Measurements from ENCODE around the gene FAM169A.
"Not testable (repeated sequence)": the region's sequence is repeated elsewhere in the genome, so short reads cannot be mapped to it uniquely, and the experiment has no call there.

FAM169A gene

DNA sequence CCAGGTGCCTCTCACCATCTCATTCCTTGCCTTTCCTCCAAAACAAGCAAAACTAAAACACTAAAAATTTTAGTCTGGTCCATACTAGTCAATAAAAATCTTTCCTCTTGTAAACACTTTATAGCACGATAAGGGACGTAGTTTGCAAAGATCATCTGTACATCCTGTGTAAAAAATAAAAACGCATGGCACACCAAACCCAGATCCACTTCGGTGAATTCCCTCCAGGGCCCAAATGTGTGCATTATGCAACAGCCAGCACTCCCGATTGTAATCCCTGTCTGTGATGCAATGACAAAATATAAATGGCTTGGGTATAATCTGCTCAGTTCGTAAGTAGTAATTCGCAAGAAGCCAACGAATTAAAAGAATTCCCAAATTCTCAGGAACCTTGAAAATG lies 1.4 kb downstream of the FAM169A start:
- ATAC-seq, result no peak
- no peak for TF ChIP-seq CSDC2 (CRISPR knock-in tag; IDR thresholded peaks at IDR 0.05)
- TF ChIP-seq ZNF565 (CRISPR knock-in tag; conservative IDR thresholded peaks at IDR 0.05; ENCODE audit: low read depth), result no peak
- TF ChIP-seq ZFP3 (CRISPR knock-in tag; IDR thresholded peaks at IDR 0.05), result no peak
- no peak for TF ChIP-seq TCF4 (CRISPR knock-in tag; IDR thresholded peaks at IDR 0.05; ENCODE audit: borderline replicate concordance)
- TF ChIP-seq ZC3H10 (CRISPR knock-in tag; IDR thresholded peaks at IDR 0.05), result no peak
- no peak for TF ChIP-seq ZFP30 (CRISPR knock-in tag; IDR thresholded peaks at IDR 0.05)
- TF ChIP-seq, protein P1, sequence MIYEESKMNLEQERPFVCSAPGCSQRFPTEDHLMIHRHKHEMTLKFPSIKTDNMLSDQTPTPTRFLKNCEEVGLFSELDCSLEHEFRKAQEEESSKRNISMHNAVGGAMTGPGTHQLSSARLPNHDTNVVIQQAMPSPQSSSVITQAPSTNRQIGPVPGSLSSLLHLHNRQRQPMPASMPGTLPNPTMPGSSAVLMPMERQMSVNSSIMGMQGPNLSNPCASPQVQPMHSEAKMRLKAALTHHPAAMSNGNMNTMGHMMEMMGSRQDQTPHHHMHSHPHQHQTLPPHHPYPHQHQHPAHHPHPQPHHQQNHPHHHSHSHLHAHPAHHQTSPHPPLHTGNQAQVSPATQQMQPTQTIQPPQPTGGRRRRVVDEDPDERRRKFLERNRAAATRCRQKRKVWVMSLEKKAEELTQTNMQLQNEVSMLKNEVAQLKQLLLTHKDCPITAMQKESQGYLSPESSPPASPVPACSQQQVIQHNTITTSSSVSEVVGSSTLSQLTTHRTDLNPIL (CRISPR knock-in tag; IDR thresholded peaks at IDR 0.05; ENCODE audit: low read depth), result no peak
- TF ChIP-seq, protein P2, sequence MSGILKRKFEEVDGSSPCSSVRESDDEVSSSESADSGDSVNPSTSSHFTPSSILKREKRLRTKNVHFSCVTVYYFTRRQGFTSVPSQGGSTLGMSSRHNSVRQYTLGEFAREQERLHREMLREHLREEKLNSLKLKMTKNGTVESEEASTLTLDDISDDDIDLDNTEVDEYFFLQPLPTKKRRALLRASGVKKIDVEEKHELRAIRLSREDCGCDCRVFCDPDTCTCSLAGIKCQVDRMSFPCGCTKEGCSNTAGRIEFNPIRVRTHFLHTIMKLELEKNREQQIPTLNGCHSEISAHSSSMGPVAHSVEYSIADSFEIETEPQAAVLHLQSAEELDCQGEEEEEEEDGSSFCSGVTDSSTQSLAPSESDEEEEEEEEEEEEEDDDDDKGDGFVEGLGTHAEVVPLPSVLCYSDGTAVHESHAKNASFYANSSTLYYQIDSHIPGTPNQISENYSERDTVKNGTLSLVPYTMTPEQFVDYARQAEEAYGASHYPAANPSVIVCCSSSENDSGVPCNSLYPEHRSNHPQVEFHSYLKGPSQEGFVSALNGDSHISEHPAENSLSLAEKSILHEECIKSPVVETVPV (CRISPR knock-in tag; IDR thresholded peaks at IDR 0.05), result no peak

DNA sequence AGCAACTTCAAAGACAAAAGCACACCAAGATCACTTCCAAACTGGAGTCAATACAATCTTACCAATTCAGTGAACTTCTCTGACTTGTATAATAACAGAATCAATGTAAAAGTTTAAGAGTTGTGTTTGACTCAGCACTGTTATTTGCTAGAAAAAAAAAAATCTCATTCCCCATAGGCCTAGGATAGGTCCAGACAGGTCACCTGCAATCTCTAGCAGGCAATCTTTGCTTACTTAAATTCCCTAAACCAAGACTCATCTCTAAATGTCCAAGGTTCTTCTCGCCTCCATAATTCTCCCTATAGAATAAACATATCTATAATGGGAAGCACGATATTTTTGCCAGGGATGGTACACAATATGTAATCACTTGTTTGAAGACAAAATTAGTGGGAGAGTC lies 2.5 kb downstream of the FAM169A start:
- TF ChIP-seq ZNF70 (CRISPR knock-in tag; IDR thresholded peaks at IDR 0.05), result no peak
- no peak for TF ChIP-seq TOX (CRISPR knock-in tag; IDR thresholded peaks at IDR 0.05; ENCODE audit: borderline replicate concordance)
- TF ChIP-seq ZFP30 (CRISPR knock-in tag; IDR thresholded peaks at IDR 0.05), result no peak
- TF ChIP-seq GLIS3 (CRISPR knock-in tag; IDR thresholded peaks at IDR 0.05), result no peak
- TF ChIP-seq, protein P2 (CRISPR knock-in tag; IDR thresholded peaks at IDR 0.05), result no peak
- TF ChIP-seq RARB (CRISPR knock-in tag; IDR thresholded peaks at IDR 0.05), result no peak
- TF ChIP-seq ESRRG (CRISPR knock-in tag; IDR thresholded peaks at IDR 0.05), result no peak
- TF ChIP-seq ZNF8 (CRISPR knock-in tag; IDR thresholded peaks at IDR 0.05), result no peak
- no peak for TF ChIP-seq BACH2 (CRISPR knock-in tag; IDR thresholded peaks at IDR 0.05; ENCODE audit: borderline replicate concordance)
- TF ChIP-seq ARNTL (CRISPR knock-in tag; IDR thresholded peaks at IDR 0.05; ENCODE audit: borderline replicate concordance, low read depth), result no peak
- no peak for TF ChIP-seq SNAI2 (CRISPR knock-in tag; IDR thresholded peaks at IDR 0.05)
- no peak for TF ChIP-seq ZFP3 (CRISPR knock-in tag; IDR thresholded peaks at IDR 0.05)
- TF ChIP-seq OSR1 (CRISPR knock-in tag; IDR thresholded peaks at IDR 0.05), result no peak
- no peak for ATAC-seq

DNA sequence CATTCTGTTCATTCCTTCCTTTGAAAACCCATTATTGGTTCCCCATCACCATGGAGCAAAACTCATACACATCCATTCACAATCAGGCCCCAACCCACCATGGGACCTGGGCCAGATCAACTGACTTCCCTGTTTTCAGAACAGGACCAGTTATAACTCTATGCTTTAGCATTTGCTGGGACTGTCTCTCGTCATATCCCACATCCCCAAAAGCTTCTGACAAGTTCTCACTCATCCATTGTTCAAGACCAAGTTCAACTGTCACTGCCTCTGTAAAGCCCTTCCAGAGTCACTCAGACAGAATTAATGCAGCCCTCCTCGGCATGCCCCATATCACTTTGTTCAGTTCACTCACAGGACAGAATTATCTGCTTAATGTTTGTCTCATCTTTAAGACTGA lies 4.0 kb downstream of the FAM169A start:
- TF ChIP-seq, protein P2 (CRISPR knock-in tag; IDR thresholded peaks at IDR 0.05), result no peak
- TF ChIP-seq TOX (CRISPR knock-in tag; IDR thresholded peaks at IDR 0.05; ENCODE audit: borderline replicate concordance) (no peak), ZC3H10 (CRISPR knock-in tag; IDR thresholded peaks at IDR 0.05) (no peak), TCF4 (CRISPR knock-in tag; IDR thresholded peaks at IDR 0.05; ENCODE audit: borderline replicate concordance) (no peak), ISL1 (CRISPR knock-in tag; IDR thresholded peaks at IDR 0.05) (no peak), ZNF8 (CRISPR knock-in tag; IDR thresholded peaks at IDR 0.05) (no peak), ARNTL (CRISPR knock-in tag; IDR thresholded peaks at IDR 0.05; ENCODE audit: borderline replicate concordance, low read depth) (no peak), ZNF70 (CRISPR knock-in tag; IDR thresholded peaks at IDR 0.05) (no peak), ESRRG (CRISPR knock-in tag; IDR thresholded peaks at IDR 0.05) (no peak), ZFP30 (CRISPR knock-in tag; IDR thresholded peaks at IDR 0.05) (no peak)
- TF ChIP-seq, protein P3, sequence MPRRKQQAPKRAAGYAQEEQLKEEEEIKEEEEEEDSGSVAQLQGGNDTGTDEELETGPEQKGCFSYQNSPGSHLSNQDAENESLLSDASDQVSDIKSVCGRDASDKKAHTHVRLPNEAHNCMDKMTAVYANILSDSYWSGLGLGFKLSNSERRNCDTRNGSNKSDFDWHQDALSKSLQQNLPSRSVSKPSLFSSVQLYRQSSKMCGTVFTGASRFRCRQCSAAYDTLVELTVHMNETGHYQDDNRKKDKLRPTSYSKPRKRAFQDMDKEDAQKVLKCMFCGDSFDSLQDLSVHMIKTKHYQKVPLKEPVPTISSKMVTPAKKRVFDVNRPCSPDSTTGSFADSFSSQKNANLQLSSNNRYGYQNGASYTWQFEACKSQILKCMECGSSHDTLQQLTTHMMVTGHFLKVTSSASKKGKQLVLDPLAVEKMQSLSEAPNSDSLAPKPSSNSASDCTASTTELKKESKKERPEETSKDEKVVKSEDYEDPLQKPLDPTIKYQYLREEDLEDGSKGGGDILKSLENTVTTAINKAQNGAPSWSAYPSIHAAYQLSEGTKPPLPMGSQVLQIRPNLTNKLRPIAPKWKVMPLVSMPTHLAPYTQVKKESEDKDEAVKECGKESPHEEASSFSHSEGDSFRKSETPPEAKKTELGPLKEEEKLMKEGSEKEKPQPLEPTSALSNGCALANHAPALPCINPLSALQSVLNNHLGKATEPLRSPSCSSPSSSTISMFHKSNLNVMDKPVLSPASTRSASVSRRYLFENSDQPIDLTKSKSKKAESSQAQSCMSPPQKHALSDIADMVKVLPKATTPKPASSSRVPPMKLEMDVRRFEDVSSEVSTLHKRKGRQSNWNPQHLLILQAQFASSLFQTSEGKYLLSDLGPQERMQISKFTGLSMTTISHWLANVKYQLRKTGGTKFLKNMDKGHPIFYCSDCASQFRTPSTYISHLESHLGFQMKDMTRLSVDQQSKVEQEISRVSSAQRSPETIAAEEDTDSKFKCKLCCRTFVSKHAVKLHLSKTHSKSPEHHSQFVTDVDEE (CRISPR knock-in tag; IDR thresholded peaks at IDR 0.05), result no peak
- TF ChIP-seq, protein P4, sequence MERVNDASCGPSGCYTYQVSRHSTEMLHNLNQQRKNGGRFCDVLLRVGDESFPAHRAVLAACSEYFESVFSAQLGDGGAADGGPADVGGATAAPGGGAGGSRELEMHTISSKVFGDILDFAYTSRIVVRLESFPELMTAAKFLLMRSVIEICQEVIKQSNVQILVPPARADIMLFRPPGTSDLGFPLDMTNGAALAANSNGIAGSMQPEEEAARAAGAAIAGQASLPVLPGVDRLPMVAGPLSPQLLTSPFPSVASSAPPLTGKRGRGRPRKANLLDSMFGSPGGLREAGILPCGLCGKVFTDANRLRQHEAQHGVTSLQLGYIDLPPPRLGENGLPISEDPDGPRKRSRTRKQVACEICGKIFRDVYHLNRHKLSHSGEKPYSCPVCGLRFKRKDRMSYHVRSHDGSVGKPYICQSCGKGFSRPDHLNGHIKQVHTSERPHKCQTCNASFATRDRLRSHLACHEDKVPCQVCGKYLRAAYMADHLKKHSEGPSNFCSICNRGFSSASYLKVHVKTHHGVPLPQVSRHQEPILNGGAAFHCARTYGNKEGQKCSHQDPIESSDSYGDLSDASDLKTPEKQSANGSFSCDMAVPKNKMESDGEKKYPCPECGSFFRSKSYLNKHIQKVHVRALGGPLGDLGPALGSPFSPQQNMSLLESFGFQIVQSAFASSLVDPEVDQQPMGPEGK (CRISPR knock-in tag; IDR thresholded peaks at IDR 0.05; ENCODE audit: borderline replicate concordance), result no peak
- TF ChIP-seq, protein P5, sequence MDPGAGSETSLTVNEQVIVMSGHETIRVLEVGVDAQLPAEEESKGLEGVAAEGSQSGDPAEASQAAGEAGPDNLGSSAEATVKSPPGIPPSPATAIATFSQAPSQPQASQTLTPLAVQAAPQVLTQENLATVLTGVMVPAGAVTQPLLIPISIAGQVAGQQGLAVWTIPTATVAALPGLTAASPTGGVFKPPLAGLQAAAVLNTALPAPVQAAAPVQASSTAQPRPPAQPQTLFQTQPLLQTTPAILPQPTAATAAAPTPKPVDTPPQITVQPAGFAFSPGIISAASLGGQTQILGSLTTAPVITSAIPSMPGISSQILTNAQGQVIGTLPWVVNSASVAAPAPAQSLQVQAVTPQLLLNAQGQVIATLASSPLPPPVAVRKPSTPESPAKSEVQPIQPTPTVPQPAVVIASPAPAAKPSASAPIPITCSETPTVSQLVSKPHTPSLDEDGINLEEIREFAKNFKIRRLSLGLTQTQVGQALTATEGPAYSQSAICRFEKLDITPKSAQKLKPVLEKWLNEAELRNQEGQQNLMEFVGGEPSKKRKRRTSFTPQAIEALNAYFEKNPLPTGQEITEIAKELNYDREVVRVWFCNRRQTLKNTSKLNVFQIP (CRISPR knock-in tag; IDR thresholded peaks at IDR 0.05; ENCODE audit: borderline replicate concordance, low read depth), result no peak
- ATAC-seq, result no peak

DNA sequence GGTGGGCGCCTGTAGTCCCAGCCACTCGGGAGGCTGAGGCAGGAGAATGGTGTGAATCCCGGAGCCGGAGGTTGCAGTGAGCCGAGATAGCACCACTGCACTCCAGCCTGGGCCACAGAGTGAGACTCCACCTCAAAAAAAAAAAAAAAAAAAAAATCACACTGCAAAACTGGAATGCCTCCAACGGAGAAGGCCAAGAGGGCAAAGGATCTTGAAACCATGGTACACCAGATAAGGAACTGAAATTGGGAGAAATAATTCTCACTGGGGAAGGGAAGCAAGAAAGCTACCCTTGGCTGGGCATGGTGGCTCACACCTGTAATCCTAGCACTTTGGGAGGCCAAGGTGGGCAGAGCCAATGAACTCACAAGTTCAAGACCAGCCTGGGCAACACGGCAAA lies 9.2 kb downstream of the FAM169A start:
- not testable (repeated sequence) for ATAC-seq

Measured in SK-N-SH treated with all-trans-retinoic acid at 6 μM for 48 hours (cell line).